MM.1S (cell line): ENCODE measurements around the gene CCT7.

Experiments
- DNase-seq: peaks from one replicate; pipeline ENCODE4 v3.0.0-alpha.2; 2015
- H2AFZ ChIP-seq: fragments of 300-600 bp; sonication (generic); 2 replicates; pipeline ENCODE4 v1.6.0; 2016; ENCODE audit warnings: antibody characterized with exemption, low read length
- H3F3A ChIP-seq: fragments of 300-600 bp; sonication (generic); 2 replicates; pipeline ENCODE4 v1.6.1; 2016; ENCODE audit warnings: mild to moderate bottlenecking, antibody characterized with exemption, low read length, moderate library complexity, mixed read lengths; ENCODE audit not compliant: insufficient read depth
- H3K27ac ChIP-seq: fragments of 300-600 bp; sonication (generic); 2 replicates; pipeline ENCODE4 v1.5.1; 2016; ENCODE audit warnings: mild to moderate bottlenecking, low read length
- H3K27me3 ChIP-seq: fragments of 300-600 bp; sonication (generic); replicated peaks from 2 replicates; pipeline ENCODE4 v1.6.0; 2016; ENCODE audit warnings: low read length; ENCODE audit not compliant: insufficient read depth
- H3K36me3 ChIP-seq: fragments of 300-600 bp; sonication (generic); replicated peaks from 2 replicates; pipeline ENCODE4 v1.6.1; 2016; ENCODE audit warnings: mild to moderate bottlenecking, low read length, mixed read lengths; ENCODE audit not compliant: insufficient read depth
- H3K4me1 ChIP-seq: fragments of 300-600 bp; sonication (generic); 2 replicates; pipeline ENCODE4 v1.6.1; 2016; ENCODE audit warnings: low read length, mixed read lengths
- H3K4me2 ChIP-seq: fragments of 300-600 bp; sonication (generic); 2 replicates; pipeline ENCODE4 v1.6.0; 2016; ENCODE audit warnings: low read depth, low read length
- H3K4me3 ChIP-seq: fragments of 300-600 bp; sonication (generic); 2 replicates; pipeline ENCODE4 v1.5.1; 2016; ENCODE audit warnings: low read length, mixed read lengths
- H3K79me2 ChIP-seq: fragments of 300-600 bp; sonication (generic); 2 replicates; pipeline ENCODE4 v1.6.1; 2016; ENCODE audit warnings: mixed run types, low read length, mixed read lengths
- H3K9ac ChIP-seq: fragments of 300-600 bp; sonication (generic); 2 replicates; pipeline ENCODE4 v1.6.1; 2016; ENCODE audit warnings: low read length, mixed read lengths
- H3K9me2 ChIP-seq: fragments of 300-600 bp; sonication (generic); replicated peaks from 2 replicates; pipeline ENCODE4 v1.6.1; 2016; ENCODE audit warnings: mild to moderate bottlenecking, low read length, mixed read lengths; ENCODE audit not compliant: insufficient read depth
- H3K9me3 ChIP-seq: fragments of 300-600 bp; sonication (generic); replicated peaks from 2 replicates; pipeline ENCODE4 v1.6.1; 2016; ENCODE audit warnings: mild to moderate bottlenecking, low read length, mixed read lengths; ENCODE audit not compliant: insufficient read depth
- H4K20me1 ChIP-seq: fragments of 300-600 bp; sonication (generic); 2 replicates; pipeline ENCODE4 v1.6.1; 2016; ENCODE audit warnings: mild to moderate bottlenecking, low read length, moderate library complexity, mixed read lengths; ENCODE audit not compliant: insufficient read depth
- EZH2 ChIP-seq: fragments of 300-600 bp; sonication (generic); optimal IDR thresholded peaks from 2 replicates; pipeline ENCODE3; 2017; ENCODE audit warnings: low read depth, mild to moderate bottlenecking, antibody characterized with exemption, low read length, mixed read lengths
- EZH2phosphoT487 ChIP-seq: fragments of 300-600 bp; sonication (generic); IDR thresholded peaks from 2 replicates; pipeline ENCODE4 v1.6.1; 2018; ENCODE audit warnings: antibody characterized with exemption, low read length
- TF ChIP-seq, protein P1 (sequence below): fragments of 300-600 bp; sonication (generic); IDR thresholded peaks from 2 replicates; pipeline ENCODE4 v1.5.1; 2016; ENCODE audit warnings: antibody characterized with exemption, low read length, mixed read lengths

The CCT7 gene

GRCh38 chr2:73297151-73297559 lies 63.0 kb downstream of the CCT7 start:
- Histone ChIP-seq H3K9me2 (no peaks in the 10 kb centered on the region), H2AFZ (no peak overlapping the region), H3K4me2 (no peak overlapping the region), H3K36me3 (no peaks in the 10 kb centered on the region), H3K27me3 (peaks cover 53% of the 10 kb centered on the region), H3K9ac (no peak overlapping the region), H3F3A (no peaks in the 10 kb centered on the region), H3K27ac (no peak overlapping the region), H3K4me3 (no peak overlapping the region), H4K20me1 (no peaks in the 10 kb centered on the region), H3K79me2 (no peaks in the 10 kb centered on the region), H3K9me3 (no peaks in the 10 kb centered on the region), H3K4me1 (no peaks in the 10 kb centered on the region)
- no peak for TF ChIP-seq EZH2
- no peak for TF ChIP-seq EZH2phosphoT487
- TF ChIP-seq, protein P1, sequence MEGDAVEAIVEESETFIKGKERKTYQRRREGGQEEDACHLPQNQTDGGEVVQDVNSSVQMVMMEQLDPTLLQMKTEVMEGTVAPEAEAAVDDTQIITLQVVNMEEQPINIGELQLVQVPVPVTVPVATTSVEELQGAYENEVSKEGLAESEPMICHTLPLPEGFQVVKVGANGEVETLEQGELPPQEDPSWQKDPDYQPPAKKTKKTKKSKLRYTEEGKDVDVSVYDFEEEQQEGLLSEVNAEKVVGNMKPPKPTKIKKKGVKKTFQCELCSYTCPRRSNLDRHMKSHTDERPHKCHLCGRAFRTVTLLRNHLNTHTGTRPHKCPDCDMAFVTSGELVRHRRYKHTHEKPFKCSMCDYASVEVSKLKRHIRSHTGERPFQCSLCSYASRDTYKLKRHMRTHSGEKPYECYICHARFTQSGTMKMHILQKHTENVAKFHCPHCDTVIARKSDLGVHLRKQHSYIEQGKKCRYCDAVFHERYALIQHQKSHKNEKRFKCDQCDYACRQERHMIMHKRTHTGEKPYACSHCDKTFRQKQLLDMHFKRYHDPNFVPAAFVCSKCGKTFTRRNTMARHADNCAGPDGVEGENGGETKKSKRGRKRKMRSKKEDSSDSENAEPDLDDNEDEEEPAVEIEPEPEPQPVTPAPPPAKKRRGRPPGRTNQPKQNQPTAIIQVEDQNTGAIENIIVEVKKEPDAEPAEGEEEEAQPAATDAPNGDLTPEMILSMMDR = no peak
- DNase-seq = no peak

DNA sequence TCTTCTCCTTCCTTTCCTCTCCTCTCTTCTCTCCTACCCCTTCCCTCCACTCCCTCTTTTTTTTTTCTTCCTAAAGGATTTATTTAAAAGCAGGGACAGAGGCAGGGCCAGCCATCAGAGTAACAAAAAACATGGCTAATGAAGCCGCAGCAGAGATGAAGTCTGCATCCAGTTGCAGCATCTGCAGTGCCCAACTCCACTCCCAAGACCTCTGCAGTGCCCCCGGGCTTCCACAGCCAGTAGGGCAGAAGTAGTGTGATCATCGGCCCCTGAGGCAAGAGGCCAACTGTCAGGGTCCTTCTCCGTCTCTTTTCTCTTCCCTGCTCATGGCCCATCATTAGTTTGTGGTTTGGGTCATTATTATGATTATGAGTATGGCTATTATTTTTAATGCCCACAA lies 63.5 kb downstream of the CCT7 start:
- Histone ChIP-seq H3K27ac (no peak overlapping the region), H3K4me1 (no peaks in the 10 kb centered on the region), H3K9me2 (no peaks in the 10 kb centered on the region), H3K27me3 (peaks cover 48% of the 10 kb centered on the region), H3K4me2 (no peak overlapping the region), H3K79me2 (no peaks in the 10 kb centered on the region), H3F3A (no peaks in the 10 kb centered on the region), H3K9me3 (no peaks in the 10 kb centered on the region), H3K9ac (no peak overlapping the region), H3K4me3 (no peak overlapping the region), H4K20me1 (no peaks in the 10 kb centered on the region), H3K36me3 (no peaks in the 10 kb centered on the region), H2AFZ (no peak overlapping the region)
- no peak for TF ChIP-seq EZH2phosphoT487
- no peak for DNase-seq

DNA sequence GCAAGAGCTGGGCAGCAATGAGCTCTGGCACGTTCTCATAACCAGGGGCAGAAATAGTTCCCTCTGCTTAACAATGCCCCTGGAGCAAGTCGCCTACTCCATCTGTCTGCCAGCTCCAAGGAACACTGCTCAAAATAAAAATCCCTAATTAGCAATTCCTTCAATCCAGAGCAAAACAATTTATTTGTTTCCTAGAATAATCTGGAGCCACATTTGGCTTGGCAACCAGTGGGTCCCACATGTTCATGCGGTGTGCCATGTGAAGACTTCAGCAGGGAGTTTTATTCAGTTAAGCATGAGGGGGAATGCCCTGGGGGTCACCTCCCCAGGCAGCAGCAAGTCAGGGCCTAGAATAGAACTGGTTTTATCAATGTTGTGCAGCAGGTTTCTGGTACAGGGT lies 66.8 kb downstream of the CCT7 start:
- H3K27me3 ChIP-seq = peaks cover 18% of the 10 kb centered on the region
- no peak overlapping the region for H2AFZ ChIP-seq

DNA sequence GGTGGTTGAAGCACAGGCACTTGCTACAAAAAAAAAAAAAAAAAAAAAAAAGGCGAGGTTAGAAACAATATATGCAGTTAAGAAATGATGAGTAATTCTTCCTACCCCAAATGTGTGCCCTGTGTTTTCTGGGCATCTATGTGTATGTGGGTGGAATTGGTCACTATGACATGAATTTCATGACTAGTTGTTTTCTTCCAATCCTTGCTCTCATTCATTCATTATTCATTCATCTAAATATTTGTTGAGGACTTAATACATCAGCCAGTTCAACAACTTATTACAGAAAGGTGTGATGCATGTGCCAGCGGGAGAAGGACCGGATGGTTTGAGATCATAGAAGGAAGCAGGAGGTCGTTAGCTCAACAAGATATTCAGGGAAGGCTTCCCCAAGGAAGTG lies 67.5 kb downstream of the CCT7 start:
- Histone ChIP-seq H3K4me3 (no peak overlapping the region), H3K4me1 (no peaks in the 10 kb centered on the region), H3K36me3 (no peaks in the 10 kb centered on the region), H3K9me3 (no peaks in the 10 kb centered on the region), H3K9ac (no peak overlapping the region), H2AFZ (no peak overlapping the region), H3K79me2 (no peaks in the 10 kb centered on the region), H3K4me2 (no peak overlapping the region), H3K9me2 (no peaks in the 10 kb centered on the region), H3K27ac (no peak overlapping the region), H3K27me3 (peaks cover 11% of the 10 kb centered on the region), H4K20me1 (no peaks in the 10 kb centered on the region), H3F3A (no peaks in the 10 kb centered on the region)
- DNase-seq = no peak
- TF ChIP-seq, protein P1 = no peak
- no peak for TF ChIP-seq EZH2

More for the DNA sequence above, 66.8 kb downstream of the CCT7 start:
- Histone ChIP-seq H3K27ac (no peak overlapping the region), H3K36me3 (no peaks in the 10 kb centered on the region), H3K4me2 (no peak overlapping the region), H3K4me3 (no peak overlapping the region), H3K9ac (no peak overlapping the region), H3K9me2 (no peaks in the 10 kb centered on the region), H3K4me1 (no peaks in the 10 kb centered on the region), H4K20me1 (no peaks in the 10 kb centered on the region), H3K79me2 (no peaks in the 10 kb centered on the region), H3F3A (no peaks in the 10 kb centered on the region), H3K9me3 (no peaks in the 10 kb centered on the region)
- DNase-seq = no peak
- TF ChIP-seq, protein P1 = no peak
- no peak for TF ChIP-seq EZH2
- TF ChIP-seq EZH2phosphoT487 = no peak
